Neural cell (in vitro differentiated cells): ENCODE data around the gene MBD6. TPM values are rescaled to one million over a fixed set of nuclear protein-coding genes. Genes with fewer than 3 reads are reported as not detected.
"Not testable (repeated sequence)": the region's sequence is repeated elsewhere in the genome, so short reads cannot be mapped to it uniquely, and the experiment has no call there.

Experiments used
- H2AFZ ChIP-seq: fragments of 200-600, 300-800 bp; sonication (generic), shearing (Covaris generic); 2 replicates; pipeline ENCODE4 v1.6.0; 2014; ENCODE audit warnings: low read depth, mild to moderate bottlenecking, antibody characterized with exemption, low read length, moderate library complexity
- H3F3A ChIP-seq: fragments of 200-600 bp; shearing (Covaris generic); 2 replicates; pipeline ENCODE4 v1.6.1; 2016; ENCODE audit warnings: mild to moderate bottlenecking, moderate library complexity, mixed read lengths, antibody characterized with exemption, low read length; ENCODE audit not compliant: insufficient read depth, poor library complexity, severe bottlenecking
- H3K27ac ChIP-seq: fragments of 200-600, 300-800 bp; sonication (generic), shearing (Covaris generic); 2 replicates; pipeline ENCODE4 v1.5.1; 2014; ENCODE audit warnings: mild to moderate bottlenecking, low read length, moderate library complexity
- H3K27me3 ChIP-seq: fragments of 300-800, 200-600 bp; sonication (generic), shearing (Covaris generic); 2 replicates; pipeline ENCODE4 v1.6.0; 2014; ENCODE audit warnings: mild to moderate bottlenecking, low read depth, low read length, moderate library complexity; ENCODE audit not compliant: insufficient read depth
- H3K36me3 ChIP-seq: fragments of 300-800, 200-600 bp; sonication (generic), shearing (Covaris generic); 2 replicates; pipeline ENCODE4 v1.5.1; 2014; ENCODE audit warnings: mild to moderate bottlenecking, antibody characterized with exemption, low read length, moderate library complexity; ENCODE audit not compliant: insufficient read depth
- H3K4me2 ChIP-seq: fragments of 300-800, 200-600 bp; sonication (generic), shearing (Covaris generic); 2 replicates; pipeline ENCODE4 v1.6.0; 2014; ENCODE audit warnings: mild to moderate bottlenecking, low read length
- H3K4me3 ChIP-seq: fragments of 300-800, 200-600 bp; sonication (generic), shearing (Covaris generic); 2 replicates; pipeline ENCODE4 v1.5.1; 2014; ENCODE audit warnings: mild to moderate bottlenecking, low read length, moderate library complexity
- H3K79me2 ChIP-seq: fragments of 200-600 bp; shearing (Covaris generic); replicated peaks from 2 replicates; pipeline ENCODE4 v1.6.0; 2014; ENCODE audit warnings: mild to moderate bottlenecking, low read length, moderate library complexity; ENCODE audit not compliant: insufficient read depth
- H3K9ac ChIP-seq: fragments of 300-800, 200-600 bp; sonication (generic), shearing (Covaris generic); 2 replicates; pipeline ENCODE4 v1.6.1; 2016; ENCODE audit warnings: mild to moderate bottlenecking, low read length, mixed read lengths
- H3K9me2 ChIP-seq: fragments of 200-600 bp; shearing (Covaris generic); 2 replicates; pipeline ENCODE4 v1.6.1; 2016; ENCODE audit warnings: mild to moderate bottlenecking, low read length, mixed read lengths; ENCODE audit not compliant: insufficient read depth
- H3K9me3 ChIP-seq: fragments of 200-600, 300-800 bp; sonication (generic), shearing (Covaris generic); 2 replicates; pipeline ENCODE4 v1.6.1; 2016; ENCODE audit warnings: mild to moderate bottlenecking, mixed run types, low read length, moderate library complexity, mixed read lengths
- H4K20me1 ChIP-seq: fragments of 200-600 bp; shearing (Covaris generic); 2 replicates; pipeline ENCODE4 v1.6.1; 2016; ENCODE audit warnings: mild to moderate bottlenecking, mixed run types; ENCODE audit not compliant: insufficient read depth
- CTCF ChIP-seq: fragments of 450-650 bp; IDR thresholded peaks from 2 replicates; pipeline ENCODE4 v1.5.1; 2014; ENCODE audit warnings: antibody characterized with exemption, mild to moderate bottlenecking, moderate library complexity; ENCODE audit not compliant: poor library complexity, severe bottlenecking
- EP300 ChIP-seq: fragments of 450-650 bp; conservative IDR thresholded peaks from 2 replicates; pipeline ENCODE4 v1.6.1; 2014; ENCODE audit warnings: antibody characterized with exemption, mild to moderate bottlenecking, moderate library complexity; ENCODE audit not compliant: poor library complexity, severe bottlenecking
- EZH2 ChIP-seq: fragments of 200-600, 300-800 bp; shearing (Covaris generic), sonication (generic); IDR thresholded peaks from 2 replicates; pipeline ENCODE4 v1.6.1; 2014; ENCODE audit warnings: antibody characterized with exemption, low read length, borderline replicate concordance, mild to moderate bottlenecking; ENCODE audit not compliant: insufficient read depth, poor library complexity, severe bottlenecking
- MXI1 ChIP-seq: fragments of 450-650 bp; conservative IDR thresholded peaks from 2 replicates; pipeline ENCODE4 v1.6.1; 2014; ENCODE audit warnings: antibody characterized with exemption, mild to moderate bottlenecking; ENCODE audit not compliant: poor library complexity, severe bottlenecking
- POLR2AphosphoS5 ChIP-seq: IDR thresholded peaks from 2 replicates; pipeline ENCODE4 v1.6.1; 2012
- RAD21 ChIP-seq: fragments of 450-650 bp; conservative IDR thresholded peaks from 2 replicates; pipeline ENCODE4 v1.6.1; 2014; ENCODE audit warnings: antibody characterized with exemption, mild to moderate bottlenecking, moderate library complexity
- REST ChIP-seq: IDR thresholded peaks from 2 replicates; pipeline ENCODE4 v1.6.1; 2012; ENCODE audit warnings: borderline replicate concordance
- SMC3 ChIP-seq: fragments of 450-650 bp; conservative IDR thresholded peaks from 2 replicates; pipeline ENCODE4 v1.6.1; 2014; ENCODE audit warnings: antibody characterized with exemption, mild to moderate bottlenecking, moderate library complexity; ENCODE audit not compliant: poor library complexity
- TAF1 ChIP-seq: IDR thresholded peaks from 2 replicates; pipeline ENCODE4 v1.6.1; 2012; ENCODE audit warnings: low read depth
- polyA plus RNA-seq: library from polyadenylated mRNA; depleted of rRNA; stranded (reverse); fragments of >200 nt; gene quantifications from 2 replicates; pipeline ENCODE4 v1.2.3, GENCODE V29; 2014

MBD6 gene
- polyA plus RNA-seq, 1 donor from 2014 or later = 2.1 TPM

GRCh38 chr12:57517187-57517586 lies 5.4 kb upstream of the MBD6 start:
- H3K36me3 ChIP-seq = peaks cover under 1% of the 10 kb centered on the region
- no peaks in the 10 kb centered on the region for H4K20me1 ChIP-seq
- no peaks in the 10 kb centered on the region for H3K9me3 ChIP-seq
- no peaks in the 10 kb centered on the region for H3F3A ChIP-seq
- H3K9me2 ChIP-seq = no peaks in the 10 kb centered on the region
- peaks cover 19% of the 10 kb centered on the region for H3K79me2 ChIP-seq
- H2AFZ ChIP-seq = no peak overlapping the region
- no peak overlapping the region for H3K4me3 ChIP-seq
- no peaks in the 10 kb centered on the region for H3K27me3 ChIP-seq
- no peak overlapping the region for H3K9ac ChIP-seq
- no peak overlapping the region for H3K4me2 ChIP-seq
- no peak overlapping the region for H3K27ac ChIP-seq
- TF ChIP-seq CTCF (no peak), TAF1 (no peak), RAD21 (no peak), MXI1 (no peak), POLR2AphosphoS5 (no peak), EP300 (no peak)

- H3F3A ChIP-seq, H3K36me3 ChIP-seq, H2AFZ ChIP-seq, H3K4me2 ChIP-seq, H3K9ac ChIP-seq, H3K9me2 ChIP-seq, H3K27me3 ChIP-seq, H4K20me1 ChIP-seq, H3K27ac ChIP-seq, H3K9me3 ChIP-seq, H3K4me3 ChIP-seq: not testable (repeated sequence)
- H3K79me2 ChIP-seq = peaks cover 19% of the 10 kb centered on the region
These were observed 4.9 kb upstream of the MBD6 start for GRCh38 chr12:57517718-57518117.

GRCh38 chr12:57518176-57518919 lies 4.3 kb upstream of the MBD6 start:
- H3K27ac ChIP-seq = no peak overlapping the region
- TF ChIP-seq EZH2 (no peak), POLR2AphosphoS5 (no peak), RAD21 (no peak), TAF1 (no peak), CTCF (no peak), MXI1 (no peak), SMC3 (no peak), EP300 (no peak), REST (no peak)
- H3K4me3 ChIP-seq = no peak overlapping the region

More at GRCh38 chr12:57518176-57518919, 4.3 kb upstream of the MBD6 start:
- H2AFZ ChIP-seq = no peak overlapping the region
- peaks cover 19% of the 10 kb centered on the region for H3K79me2 ChIP-seq
- H3K27me3 ChIP-seq = no peaks in the 10 kb centered on the region
- no peaks in the 10 kb centered on the region for H3K9me3 ChIP-seq
- no peak overlapping the region for H3K9ac ChIP-seq
- H4K20me1 ChIP-seq = no peaks in the 10 kb centered on the region
- H3K9me2 ChIP-seq = no peaks in the 10 kb centered on the region
- H3F3A ChIP-seq = peaks cover under 1% of the 10 kb centered on the region
- no peak overlapping the region for H3K4me2 ChIP-seq
- no peaks in the 10 kb centered on the region for H3K36me3 ChIP-seq
